Glomerular endothelial cell (primary cell): ENCODE measurements around the gene ME3. TPM values are rescaled to one million over a fixed set of nuclear protein-coding genes. Genes with fewer than 3 reads are reported as not detected.

Source experiments
- DNase-seq: peaks from one replicate; pipeline ENCODE4 v3.0.0-alpha.2; 2011; ENCODE audit warnings: low read depth, low spot score; ENCODE audit errors: extremely low read depth
- total RNA-seq: library from RNA; depleted of rRNA; stranded (reverse); fragments of >200 nt; gene quantifications from 2 replicates; pipeline ENCODE4 v1.2.3, GENCODE V29; 2015

Gene ME3
- total RNA-seq, 1 donor from 2014 or later = 35.1 TPM

DNA sequence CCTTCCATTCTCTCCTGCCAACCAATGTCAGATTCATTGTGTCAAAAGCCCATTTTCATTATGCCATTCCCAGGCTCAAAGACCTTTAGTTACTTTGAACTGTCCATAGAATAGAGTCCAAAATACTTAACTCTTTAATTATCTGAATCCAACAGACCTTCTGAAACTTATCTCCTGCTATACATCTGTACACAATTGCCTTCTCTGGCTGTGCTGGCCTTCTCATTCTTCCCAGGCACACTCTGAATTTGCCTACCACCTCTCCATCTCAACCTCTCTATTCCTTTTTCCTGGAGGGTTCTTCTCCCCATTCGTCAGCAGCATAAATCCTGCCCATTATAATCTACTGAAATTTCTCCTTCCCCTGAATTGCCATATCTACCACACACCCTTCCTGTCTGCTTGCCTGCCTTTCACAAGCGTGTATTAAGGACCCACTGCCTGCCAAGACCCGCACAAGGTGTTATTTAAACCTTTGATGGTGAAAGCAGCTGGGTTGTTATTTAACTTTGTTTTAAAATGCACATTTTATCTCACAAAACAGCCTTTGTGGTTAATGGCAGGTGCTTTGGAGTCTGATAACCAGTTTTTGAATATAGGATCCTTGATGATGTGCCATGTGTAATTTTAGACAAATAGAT, 171.8 kb downstream of the ME3 start:
- DNase-seq = no peak

DNA sequence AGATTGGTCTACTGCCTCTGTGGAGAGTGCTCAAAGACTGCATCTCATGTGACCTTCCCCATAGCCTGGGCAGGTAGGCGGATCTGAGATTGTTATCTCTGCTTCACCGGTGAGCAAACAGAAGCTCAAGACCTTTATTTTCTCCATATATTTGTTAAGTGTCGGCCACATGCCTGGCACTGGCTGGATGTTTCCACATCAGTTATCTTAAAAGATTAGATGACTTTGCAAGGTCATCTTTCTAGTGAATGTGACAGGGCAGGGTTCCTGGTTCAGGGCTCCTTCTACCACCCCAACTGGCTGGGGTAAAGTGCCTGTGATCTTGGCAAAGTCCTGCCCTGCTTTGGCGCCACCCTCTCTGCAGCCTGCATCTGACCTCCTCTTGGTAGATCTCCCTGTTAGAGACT, 172.7 kb downstream of the ME3 start:
- DNase-seq = no peak

DNA sequence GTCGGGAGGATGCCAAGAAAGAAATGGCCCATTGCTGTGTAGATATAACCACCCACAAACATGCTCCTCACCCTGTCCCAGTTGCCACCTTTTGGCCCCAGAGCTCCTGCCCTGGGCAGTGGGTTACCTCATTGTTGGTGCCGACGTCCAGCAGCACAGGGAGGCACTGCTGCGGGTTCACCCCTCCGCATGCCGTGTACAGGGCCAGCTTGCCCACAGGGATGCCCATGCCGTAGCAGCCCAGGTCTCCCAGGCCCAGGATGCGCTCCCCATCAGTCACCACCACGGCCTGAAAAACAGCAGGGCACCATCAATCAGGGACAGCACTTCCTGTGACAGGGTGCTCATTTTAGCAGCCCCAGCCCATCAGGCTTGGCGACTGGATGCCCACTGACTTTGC, 174.6 kb downstream of the ME3 start:
- no peak for DNase-seq

DNA sequence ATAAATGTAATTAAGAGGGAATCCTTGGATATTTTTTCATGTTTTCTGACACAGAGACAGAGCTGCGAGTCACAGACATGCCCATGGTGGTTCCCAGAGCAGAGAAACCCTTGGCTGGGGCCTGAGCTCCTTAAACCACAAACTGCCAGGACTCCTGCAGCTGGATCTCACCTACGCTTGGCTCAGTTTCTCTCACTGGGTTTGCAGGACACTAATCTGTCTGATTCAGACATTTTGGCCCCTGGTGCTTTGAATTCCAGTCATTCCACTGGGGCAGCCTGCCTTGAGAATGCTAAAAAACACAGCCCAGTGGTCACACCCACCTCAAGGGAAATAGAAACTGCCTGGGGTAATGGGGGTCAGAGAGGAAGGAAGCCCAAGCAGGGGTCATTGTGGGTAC, 175.1 kb downstream of the ME3 start:
- no peak for DNase-seq

DNA sequence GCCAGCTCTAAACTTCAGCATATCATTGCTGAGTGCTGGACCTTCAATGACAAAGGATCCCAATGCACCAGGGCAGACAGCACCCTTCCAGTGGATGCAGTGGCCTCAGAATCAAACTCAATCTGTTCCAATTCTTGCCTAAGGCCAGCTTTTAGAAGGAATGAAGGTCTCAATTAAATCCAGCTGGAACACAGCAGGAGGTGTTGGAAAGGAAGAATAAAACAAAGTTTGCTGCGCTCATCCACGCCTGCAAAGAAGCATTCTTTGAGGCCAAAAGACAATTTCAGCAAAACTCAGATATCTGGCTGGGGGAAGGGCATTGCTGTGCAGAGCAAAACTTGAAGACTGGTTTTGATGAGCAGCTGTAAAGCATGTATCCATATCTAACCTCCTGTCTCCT, 177.1 kb downstream of the ME3 start:
- DNase-seq = no peak

DNA sequence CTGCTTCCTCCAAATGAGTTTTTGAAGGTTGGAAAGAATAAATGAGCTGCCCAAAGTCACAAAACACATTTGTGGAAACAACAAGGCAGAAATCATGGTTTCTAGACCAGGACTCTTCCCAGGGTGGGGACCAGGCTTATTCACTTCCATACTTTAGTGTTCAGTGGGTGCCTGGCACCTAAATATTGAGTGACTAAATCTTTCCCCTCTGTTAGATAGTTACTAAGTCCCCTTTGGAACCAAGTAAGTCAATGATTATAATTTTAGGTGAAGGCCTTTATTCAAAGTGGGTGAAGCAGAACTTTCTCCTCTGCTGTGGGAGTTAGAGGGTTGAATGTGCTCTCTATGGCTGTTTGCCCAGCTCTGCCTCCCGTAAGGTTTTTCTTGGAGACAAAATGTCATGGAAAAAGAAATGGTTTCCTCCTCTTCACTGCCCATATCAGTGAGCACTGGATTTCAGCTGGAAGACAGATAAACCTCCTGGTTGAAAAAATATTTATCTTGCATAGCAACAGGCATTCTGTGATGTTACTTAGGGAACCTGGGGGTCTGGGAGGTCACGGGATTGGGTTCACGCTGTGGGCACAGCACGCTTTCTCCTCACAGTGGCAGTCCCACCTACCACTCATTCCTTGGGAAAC, 179.9 kb downstream of the ME3 start:
- DNase-seq = no peak

DNA sequence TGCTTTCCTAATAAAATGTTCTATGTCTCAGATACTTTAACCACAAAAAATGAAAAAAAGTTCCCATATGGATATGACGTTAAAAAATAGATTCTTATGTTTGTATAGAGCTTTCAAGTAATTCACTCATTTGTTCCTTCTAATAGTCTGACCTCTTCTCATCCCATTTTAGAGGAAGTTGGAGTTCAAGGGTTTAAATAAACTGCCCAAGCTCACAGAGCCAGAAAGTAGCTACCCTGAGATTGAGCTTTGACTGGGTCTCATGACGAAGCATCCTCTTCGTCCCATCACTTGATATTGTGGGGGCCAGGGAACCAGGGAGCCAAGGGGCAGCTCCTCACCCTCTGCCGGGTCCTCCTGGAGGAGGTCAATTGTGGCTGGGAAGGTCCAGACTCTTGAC, 181.4 kb downstream of the ME3 start:
- DNase-seq = no peak

DNA sequence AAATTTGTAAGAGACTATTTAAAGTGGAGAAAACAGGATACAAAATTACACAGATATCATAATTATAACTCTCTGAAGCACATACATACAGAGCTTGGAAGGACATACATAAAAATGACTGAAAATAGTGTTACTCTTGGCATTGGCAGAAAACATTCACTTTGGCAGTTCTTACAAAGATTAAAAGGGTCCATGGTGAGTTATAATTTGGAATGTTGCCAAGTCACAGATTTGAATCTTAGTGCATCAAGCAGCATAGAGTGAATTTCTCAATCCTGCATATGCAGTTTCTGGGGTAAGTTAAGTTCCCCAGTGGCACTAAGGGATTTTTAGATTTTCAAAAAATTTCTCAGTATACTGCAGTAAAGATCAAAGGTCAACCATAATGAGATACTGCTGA, 181.8 kb downstream of the ME3 start:
- no peak for DNase-seq

DNA sequence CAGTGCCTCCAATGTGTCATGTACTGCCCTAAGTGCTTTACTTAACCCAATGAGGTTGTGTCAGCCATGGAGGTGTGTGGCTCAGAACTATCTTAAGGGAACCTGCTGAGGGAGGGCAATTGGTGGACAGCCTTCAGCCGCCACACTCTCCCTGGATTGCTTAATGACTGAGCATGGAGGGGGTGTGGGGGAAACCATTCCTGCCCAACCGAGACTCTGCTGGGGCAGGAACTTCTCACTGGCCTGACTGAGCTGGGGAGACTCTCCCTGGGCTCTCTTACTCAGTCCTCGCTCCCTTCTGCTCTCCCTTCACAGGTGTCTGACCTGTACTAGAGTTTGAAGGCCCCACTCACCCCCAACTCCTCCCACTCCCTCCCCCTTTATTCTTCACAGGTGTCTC, 183.0 kb downstream of the ME3 start:
- no peak for DNase-seq

DNA sequence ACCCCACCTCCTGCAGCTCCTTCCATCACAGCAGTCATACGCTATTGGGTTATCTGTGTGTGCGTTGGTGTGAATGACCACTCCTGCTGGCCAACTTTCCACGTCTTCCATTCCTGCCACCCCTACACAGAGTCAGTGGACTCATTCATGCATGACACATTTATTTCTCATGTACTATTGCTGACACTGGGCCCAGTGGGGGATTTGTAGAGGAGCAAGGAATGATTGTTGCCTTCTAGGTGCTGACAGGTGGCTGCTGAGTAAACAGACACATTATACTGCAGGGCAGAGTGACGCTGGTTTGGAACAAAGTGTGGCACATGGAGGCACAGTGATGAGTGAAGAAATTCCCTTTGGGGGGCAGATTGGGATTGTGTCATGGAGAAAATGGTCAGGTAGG, 183.9 kb downstream of the ME3 start:
- DNase-seq = no peak

DNA sequence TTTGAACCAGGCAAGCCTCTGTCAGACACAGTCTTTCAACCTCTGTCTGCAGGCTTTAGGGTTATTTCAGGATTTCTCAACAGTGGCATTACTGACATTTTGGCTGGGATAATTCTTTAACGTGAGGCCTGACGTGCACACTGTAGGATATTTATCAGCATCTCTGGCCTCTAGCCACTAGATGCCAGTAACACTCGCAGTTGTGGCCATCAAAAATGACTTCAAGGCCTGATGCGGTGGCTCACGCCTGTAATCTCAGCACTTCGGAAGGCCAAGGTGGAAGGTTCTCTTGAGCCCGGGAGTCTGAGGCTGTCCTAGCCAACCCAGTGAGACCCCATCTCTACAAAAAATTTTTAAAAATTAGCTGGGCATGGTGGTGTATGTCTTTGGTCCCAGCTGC, 184.7 kb downstream of the ME3 start:
- DNase-seq = no peak

DNA sequence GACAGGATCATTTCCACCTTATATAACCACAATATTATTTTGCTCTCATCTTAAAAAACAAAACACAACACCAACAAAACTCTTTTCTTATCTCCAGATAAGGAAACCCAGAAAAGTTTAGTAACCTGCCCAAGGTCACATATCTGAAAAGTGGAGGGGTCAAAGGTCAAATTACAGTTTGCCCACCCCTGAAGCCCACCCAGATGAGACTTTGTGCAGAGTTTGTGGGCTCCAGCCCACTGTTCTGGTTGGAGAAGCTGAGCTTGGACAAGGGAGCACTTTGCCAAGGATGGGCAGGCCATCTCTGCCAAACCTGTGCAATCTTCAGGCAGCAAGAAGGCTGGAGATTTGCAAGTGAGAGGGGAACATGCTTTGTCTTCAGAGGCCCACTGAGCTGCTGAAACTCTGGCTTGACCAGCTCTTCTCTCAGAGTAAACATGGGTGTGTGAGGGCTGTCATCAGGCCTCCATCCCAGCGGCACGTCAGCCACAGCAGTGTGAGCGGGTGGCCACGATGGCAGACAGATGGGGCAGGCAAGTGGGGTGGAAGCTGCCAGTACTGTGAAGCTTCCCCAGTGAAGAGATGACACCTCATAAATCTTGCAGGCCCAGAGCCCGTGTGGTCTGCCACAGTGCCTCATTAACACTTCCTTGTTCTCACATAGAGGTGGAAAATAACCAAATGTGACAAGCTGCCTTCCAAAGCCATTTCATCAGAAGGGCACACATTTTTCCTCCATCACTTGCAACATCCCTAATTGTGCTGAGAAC, 186.0 kb downstream of the ME3 start:
- no peak for DNase-seq

DNA sequence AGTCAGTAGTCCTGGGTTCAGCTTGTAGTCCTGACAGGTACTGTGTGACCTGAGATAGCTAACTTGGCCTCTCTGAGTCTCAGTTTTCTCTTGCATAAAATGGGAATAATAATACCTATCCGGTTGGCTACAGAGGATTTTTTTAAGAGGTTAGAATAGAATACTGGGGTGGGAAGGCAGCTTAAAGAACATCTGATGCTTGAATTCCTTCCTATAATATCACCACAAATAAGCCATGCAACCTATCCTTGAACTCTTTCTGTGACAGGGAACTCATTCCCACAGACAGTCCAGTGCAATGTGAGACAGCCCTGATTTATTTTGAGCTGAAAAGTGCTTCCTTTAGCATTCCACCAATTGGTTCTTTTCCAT, 187.6 kb downstream of the ME3 start:
- DNase-seq = no peak

DNA sequence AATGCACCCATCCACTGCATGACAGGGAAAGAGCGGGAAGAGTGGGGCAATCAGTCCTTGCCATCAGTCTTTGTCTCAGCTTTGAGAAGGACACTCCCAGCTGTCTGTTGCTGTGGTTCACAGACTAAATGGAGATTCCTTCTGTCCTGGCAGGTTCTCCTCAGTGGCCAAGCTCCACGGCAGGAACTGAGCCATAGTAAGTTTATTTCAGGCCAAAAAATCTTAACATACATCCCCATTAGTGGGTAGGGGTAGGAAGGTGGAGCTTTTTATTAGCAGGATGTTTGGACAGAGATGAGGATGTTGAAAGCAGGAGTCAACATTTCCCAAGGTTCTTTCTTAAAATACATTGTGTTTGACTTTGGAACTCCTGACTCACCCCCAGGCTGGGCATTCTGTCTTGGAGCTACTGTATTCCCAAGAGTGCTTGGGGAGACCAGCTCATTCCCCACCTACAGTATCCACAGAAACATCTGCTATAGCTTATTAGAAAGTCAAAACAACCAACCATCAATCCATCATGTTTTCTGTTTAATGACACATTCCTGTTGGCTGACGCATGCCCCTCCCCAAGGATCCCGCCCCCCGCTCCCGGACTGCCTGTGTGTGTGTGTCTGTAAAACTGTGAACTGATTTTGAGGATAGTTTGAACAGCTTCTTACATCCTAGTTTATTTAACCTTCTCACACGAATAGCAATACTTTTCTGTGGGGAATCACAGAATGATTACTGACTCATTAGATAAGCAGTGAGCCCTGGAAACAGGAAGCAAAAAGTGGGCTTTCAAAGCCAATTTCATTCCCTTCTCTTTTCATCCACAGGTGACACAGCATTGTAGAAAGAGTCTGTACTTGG, 188.2 kb downstream of the ME3 start:
- DNase-seq = no peak

DNA sequence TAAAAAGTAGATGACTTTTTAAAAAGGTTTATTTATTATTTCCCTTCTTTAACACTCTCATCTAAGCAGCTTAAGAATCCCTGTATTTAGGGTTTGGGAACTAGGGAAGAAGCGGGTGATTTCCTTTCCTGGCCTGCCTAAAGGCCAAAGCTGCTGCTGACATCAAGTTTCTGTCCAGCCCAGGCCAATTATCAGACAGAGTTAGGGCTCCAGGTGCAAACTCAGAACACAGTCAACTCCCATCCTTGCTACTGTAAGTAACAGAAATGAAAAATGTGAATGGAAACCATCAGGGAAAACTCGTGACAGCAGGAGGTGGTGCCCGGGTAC, 188.8 kb downstream of the ME3 start:
- DNase-seq = no peak

DNA sequence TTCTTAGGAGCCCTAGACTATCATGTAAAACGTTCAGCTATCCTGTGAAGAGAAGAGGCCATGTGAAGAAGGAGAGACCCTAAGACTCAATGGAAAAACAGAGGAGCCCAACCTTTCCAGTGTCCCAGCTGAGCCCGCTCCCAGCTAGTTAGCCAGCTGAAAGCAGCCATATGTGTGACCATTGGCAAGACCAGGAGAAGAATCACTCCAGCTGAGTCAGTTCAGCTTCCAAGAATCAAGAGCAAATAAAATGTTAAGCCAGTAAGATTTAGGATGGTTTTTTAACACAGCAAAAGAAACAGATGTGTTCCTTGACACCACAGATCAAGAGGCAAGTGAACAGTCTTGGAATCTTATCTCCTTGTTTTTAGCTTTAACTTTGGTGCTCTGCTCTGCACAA, 189.7 kb downstream of the ME3 start:
- no peak for DNase-seq

DNA sequence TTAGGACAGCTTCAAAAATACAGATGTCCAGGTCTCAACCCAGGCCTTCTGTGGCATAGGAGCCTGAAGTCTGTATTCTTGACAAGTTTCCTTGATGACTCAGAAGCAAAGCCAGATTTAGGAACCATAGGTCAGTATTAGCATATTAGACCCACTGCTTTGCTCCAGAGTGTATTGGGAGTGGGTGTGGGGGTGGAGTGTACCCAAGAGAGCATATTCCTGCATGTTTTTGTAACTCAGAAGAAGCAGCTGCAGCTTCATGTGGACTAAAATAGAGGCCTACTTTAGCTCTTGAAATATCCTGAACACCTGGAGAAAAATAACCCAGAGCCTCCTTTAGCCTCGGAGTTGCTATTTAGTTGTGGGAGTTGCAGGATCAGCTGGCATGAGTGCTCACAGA, 191.0 kb downstream of the ME3 start:
- no peak for DNase-seq

DNA sequence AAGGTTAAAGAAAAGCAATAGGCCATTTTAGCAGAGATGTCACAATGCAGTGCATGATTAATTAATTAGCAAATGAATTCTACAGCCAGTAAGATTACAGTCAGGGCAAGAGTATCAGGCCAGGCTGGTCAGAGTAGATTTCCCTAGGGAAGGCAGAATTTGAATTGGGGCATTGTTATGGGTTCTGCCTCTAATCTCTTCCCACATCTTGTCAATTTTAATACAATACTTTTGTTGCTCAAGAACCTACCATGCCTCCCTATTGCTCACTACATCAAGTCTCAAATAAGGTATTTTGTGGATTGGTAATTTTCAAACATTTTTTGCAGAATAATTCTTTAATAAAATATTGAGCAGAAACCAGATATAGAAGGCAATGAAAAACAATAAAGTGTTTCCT, 194.1 kb downstream of the ME3 start:
- DNase-seq = no peak

DNA sequence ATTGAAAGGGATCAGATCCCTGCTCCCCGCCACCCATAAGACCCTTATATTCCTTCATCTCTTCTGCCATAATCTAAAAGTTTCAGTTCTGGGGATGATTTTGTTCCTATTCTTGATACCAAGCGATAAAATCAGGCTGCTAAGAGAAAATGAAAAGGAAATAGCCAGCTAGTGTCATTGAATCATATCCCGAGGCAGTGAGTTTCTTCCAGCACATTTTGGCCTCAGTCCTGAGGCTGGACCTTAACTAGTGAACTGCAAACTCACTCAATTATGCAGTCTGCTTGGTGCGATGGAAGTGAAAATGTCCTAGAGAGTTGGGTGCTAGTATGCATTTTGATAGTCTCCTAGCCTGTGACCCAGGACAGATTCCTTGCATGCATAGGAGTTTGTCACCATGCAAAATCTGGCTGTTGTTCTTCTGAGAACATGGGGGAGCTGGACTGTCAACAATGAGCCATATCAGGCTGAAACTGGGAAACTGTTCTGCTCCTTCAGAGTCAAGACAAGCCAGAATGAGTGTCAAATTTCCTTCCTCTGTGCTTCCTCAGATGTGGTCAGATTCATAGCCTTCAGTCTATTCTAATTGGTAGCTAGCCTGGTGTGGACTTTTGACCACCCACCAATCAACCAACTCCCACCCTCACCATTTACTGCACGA, 194.8 kb downstream of the ME3 start:
- DNase-seq = no peak

DNA sequence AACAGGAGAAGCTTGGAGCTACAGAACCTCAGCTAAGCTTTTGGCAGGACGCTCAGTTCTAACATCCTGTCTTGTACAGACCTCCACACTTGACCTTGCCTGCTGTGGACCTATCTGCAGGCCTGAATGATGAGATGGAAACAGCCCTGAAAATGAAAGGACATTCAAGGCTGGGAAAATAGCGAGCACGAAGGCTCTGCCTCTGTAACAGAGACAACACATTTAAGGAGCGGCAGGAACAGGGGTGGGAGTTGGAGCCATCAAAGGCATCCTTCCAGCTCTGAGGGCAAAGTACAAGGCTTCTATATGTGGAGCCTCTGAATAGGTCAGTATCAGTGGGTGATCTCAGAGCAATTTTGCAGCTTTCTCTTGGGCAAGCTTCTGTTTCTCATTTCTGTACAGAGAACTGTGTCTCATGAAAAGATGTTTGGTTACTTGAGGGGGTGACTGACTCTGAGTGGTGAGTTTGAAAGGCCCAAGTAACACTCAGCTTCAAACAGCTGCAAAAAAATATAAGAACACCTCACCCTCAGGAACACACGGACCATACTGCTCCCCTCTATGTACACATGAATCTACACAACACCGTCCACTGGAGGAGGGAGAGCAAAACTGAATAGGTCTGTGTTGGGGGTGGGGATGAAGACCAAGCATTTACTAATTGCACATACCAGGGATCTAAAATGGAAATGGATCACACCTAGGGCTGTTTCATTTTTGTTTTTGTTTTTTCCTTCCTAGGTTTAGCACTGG, 196.1 kb downstream of the ME3 start:
- DNase-seq = no peak
